Raji (cell line): Measurements from ENCODE around the gene NEK11.

Experiments used
- POLR2A ChIP-seq: IDR thresholded peaks from 2 replicates; pipeline ENCODE4 v1.6.1; 2011; ENCODE audit warnings: low read depth, low read length, control low read depth; ENCODE audit not compliant: insufficient read depth

Gene NEK11

GRCh38 chr3:131348911-131349310 lies 322.2 kb downstream of the NEK11 start:
- TF ChIP-seq POLR2A = no peak

GRCh38 chr3:131349454-131349853 lies 322.8 kb downstream of the NEK11 start:
- TF ChIP-seq POLR2A = no peak

- no peak for TF ChIP-seq POLR2A
These were observed 323.3 kb downstream of the NEK11 start for GRCh38 chr3:131349946-131350347.

- TF ChIP-seq POLR2A = no peak
These were observed 323.8 kb downstream of the NEK11 start for GRCh38 chr3:131350506-131350905.

GRCh38 chr3:131353016-131353877 lies 326.6 kb downstream of the NEK11 start:
- TF ChIP-seq POLR2A = no peak

GRCh38 chr3:131353986-131354385 lies 327.3 kb downstream of the NEK11 start:
- no peak for TF ChIP-seq POLR2A

- no peak for TF ChIP-seq POLR2A
These were observed 329.4 kb downstream of the NEK11 start for GRCh38 chr3:131356006-131356595.

- no peak for TF ChIP-seq POLR2A
These were observed 330.6 kb downstream of the NEK11 start for GRCh38 chr3:131357275-131357674.

- TF ChIP-seq POLR2A = no peak
These were observed 333.6 kb downstream of the NEK11 start for GRCh38 chr3:131360191-131360755.

GRCh38 chr3:131361464-131362421 lies 335.1 kb downstream of the NEK11 start:
- no peak for TF ChIP-seq POLR2A

GRCh38 chr3:131363275-131363674 lies 336.6 kb downstream of the NEK11 start:
- TF ChIP-seq POLR2A = no peak

GRCh38 chr3:131370935-131371687 lies 344.4 kb downstream of the NEK11 start:
- no peak for TF ChIP-seq POLR2A

GRCh38 chr3:131371688-131372066 lies 345.0 kb downstream of the NEK11 start:
- TF ChIP-seq POLR2A = no peak

GRCh38 chr3:131374741-131375140 lies 348.1 kb downstream of the NEK11 start:
- no peak for TF ChIP-seq POLR2A
